ENCODE measurements around the gene B4GAT1. TPM values are rescaled to one million over a fixed set of nuclear protein-coding genes. Genes with fewer than 3 reads are reported as not detected.

The B4GAT1 gene
- total and polyA plus RNA-seq, 2 of the 13 experiments (the other 11 are each of a cell fraction or from before 2014, with no cell fraction given): 40.4 to 109 TPM

- TF ChIP-seq ATF5 (CRISPR knock-in tag; IDR thresholded peaks at IDR 0.05; ENCODE audit: low read depth) (no peak), FIP1L1 (IDR thresholded peaks at IDR 0.05; ENCODE audit: borderline replicate concordance, insufficient read depth, low read depth, low read length) (no peak), AGO2 (optimal IDR thresholded peaks at IDR 0.05; ENCODE audit: low read depth, low read length) (no peak), TARDBP (CRISPR knock-in tag; IDR thresholded peaks at IDR 0.05) (peak; percentile 34; the same call in 1 of the 2 replicates), ZNF703 (CRISPR knock-in tag; IDR thresholded peaks at IDR 0.05; ENCODE audit: borderline replicate concordance) (no peak), ZNF564 (CRISPR knock-in tag; IDR thresholded peaks at IDR 0.05) (peak; percentile 1), ZNF513 (CRISPR knock-in tag; conservative IDR thresholded peaks at IDR 0.05) (0 out of 2 replicates have a peak, but pooled peaks have one; percentile 19), KLF13 (CRISPR knock-in tag; IDR thresholded peaks at IDR 0.05) (0 out of 2 replicates have a peak, but pooled peaks have one; percentile 36), ZNF775 (CRISPR knock-in tag; IDR thresholded peaks at IDR 0.05; ENCODE audit: borderline replicate concordance) (no peak), TEAD2 (CRISPR knock-in tag; IDR thresholded peaks at IDR 0.05) (no peak; the same call in 1 of the 2 replicates), ZNF329 (CRISPR knock-in tag; IDR thresholded peaks at IDR 0.05; ENCODE audit: low read depth) (no peak), HMG20A (CRISPR knock-in tag; IDR thresholded peaks at IDR 0.05; ENCODE audit: borderline replicate concordance) (no peak; the same call in 1 of the 2 replicates), TOE1 (CRISPR knock-in tag; IDR thresholded peaks at IDR 0.05) (0 out of 2 replicates have a peak, but pooled peaks have one; percentile 46), ZFP36L2 (CRISPR knock-in tag; IDR thresholded peaks at IDR 0.05) (no peak), ZGPAT (CRISPR knock-in tag; IDR thresholded peaks at IDR 0.05) (no peak; the same call in 1 of the 2 replicates), ZKSCAN5 (CRISPR knock-in tag; IDR thresholded peaks at IDR 0.05) (no peak), HDAC1 (CRISPR knock-in tag; IDR thresholded peaks at IDR 0.05) (peak; percentile 15; the same call in 1 of the 2 replicates), NFE2 (CRISPR knock-in tag; IDR thresholded peaks at IDR 0.05) (no peak), PRDM4 (CRISPR knock-in tag; IDR thresholded peaks at IDR 0.05; ENCODE audit: borderline replicate concordance) (no peak), ZBTB1 (CRISPR knock-in tag; IDR thresholded peaks at IDR 0.05; ENCODE audit: borderline replicate concordance) (no peak), ZNF788 (CRISPR knock-in tag; IDR thresholded peaks at IDR 0.05; ENCODE audit: borderline replicate concordance) (0 out of 2 replicates have a peak, but pooled peaks have one; percentile 13), ZBTB42 (CRISPR knock-in tag; IDR thresholded peaks at IDR 0.05) (no peak), SNAPC2 (CRISPR knock-in tag; IDR thresholded peaks at IDR 0.05) (no peak), CENPT (CRISPR knock-in tag; IDR thresholded peaks at IDR 0.05; ENCODE audit: low read depth) (no peak; the same call in 1 of the 2 replicates)
Measured at GRCh38 chr11:66347425-66348276, at the start of gene B4GAT1 (continued).
